ENCODE data around the gene CDK11A.

- no peak for TF ChIP-seq CTCF (conservative IDR thresholded peaks at IDR 0.05; ENCODE audit: low read length)
- TF ChIP-seq EZH2phosphoT487 (IDR thresholded peaks at IDR 0.05; ENCODE audit: borderline replicate concordance, low read depth, low read length) = no peak
Measured at GRCh38 chr1:1770102-1770501, 45.9 kb upstream of the CDK11A start.
